IMR-90 (cell line): Measurements from ENCODE around the gene CXCL1. TPM values are rescaled to one million over a fixed set of nuclear protein-coding genes. Genes with fewer than 3 reads are reported as not detected.

Source experiments
- ATAC-seq: fragments of 200-7000 bp; cut with Tn5 transposase; 2 replicates; pipeline ENCODE4 v1.9.1; 2020; ENCODE audit warnings: low read depth, mild to moderate bottlenecking, moderate library complexity
- BruUV-seq: library from RNA; stranded (reverse); fragments of 400-500 nt; replicated peaks from 2 replicates; lab custom pipeline; 2021; lab: Mats Ljungman, UMichigan
- CTCF ChIA-PET: fragments of 300-600 bp; formaldehyde crosslinking; extraction: SDS; loops from one replicate; lab custom pipeline; 2021; ENCODE audit warnings: antibody characterized with exemption; lab: Yijun Ruan, JAX
- POLR2A ChIA-PET: fragments of 300-600 bp; sonication (Branson Sonifier 250); formaldehyde crosslinking; loops from one replicate; lab custom pipeline; 2022; ENCODE audit warnings: antibody characterized with exemption; ENCODE audit not compliant: unreplicated experiment; lab: Charles Lee
- DNase-seq: peaks from one replicate; pipeline ENCODE4 v3.0.0; 2013
- H2AFZ ChIP-seq: replicated peaks from 2 replicates; pipeline ENCODE3; 2013; ENCODE audit warnings: low read length, mild to moderate bottlenecking; ENCODE audit not compliant: poor library complexity
- H2AK5ac ChIP-seq: 2 replicates; pipeline ENCODE4 v1.6.1; 2013; ENCODE audit warnings: low read depth, low read length, inconsistent platforms
- H2AK9ac ChIP-seq: replicated peaks from 2 replicates; pipeline ENCODE3; 2013; ENCODE audit warnings: mild to moderate bottlenecking, low read depth, low read length, moderate library complexity; ENCODE audit not compliant: poor library complexity
- H2BK120ac ChIP-seq: 2 replicates; pipeline ENCODE4 v1.6.1; 2013; ENCODE audit warnings: low read depth, low read length, inconsistent platforms
- H2BK15ac ChIP-seq: 3 replicates; pipeline ENCODE4 v1.6.1; 2013; ENCODE audit warnings: low read depth, low read length, inconsistent platforms
- H2BK20ac ChIP-seq: 2 replicates; pipeline ENCODE4 v1.6.1; 2013; ENCODE audit warnings: low read depth, mild to moderate bottlenecking, inconsistent platforms, low read length, moderate library complexity
- H2BK5ac ChIP-seq: 2 replicates; pipeline ENCODE4 v1.6.1; 2013; ENCODE audit warnings: mild to moderate bottlenecking, low read depth, low read length, inconsistent platforms; ENCODE audit not compliant: poor library complexity, severe bottlenecking
- H3K14ac ChIP-seq: replicated peaks from 2 replicates; pipeline ENCODE4 v1.6.1; 2013; ENCODE audit warnings: low read depth, low read length, inconsistent platforms
- H3K18ac ChIP-seq: 2 replicates; pipeline ENCODE4 v1.6.1; 2013; ENCODE audit warnings: low read depth, low read length, control low read depth
- H3K23ac ChIP-seq: 2 replicates; pipeline ENCODE4 v1.6.1; 2013; ENCODE audit warnings: low read depth, low read length, inconsistent platforms
- H3K27ac ChIP-seq: 2 replicates; pipeline ENCODE4 v1.5.1; 2013; ENCODE audit warnings: mild to moderate bottlenecking, control low read depth, low read length; ENCODE audit not compliant: insufficient read depth
- H3K27me3 ChIP-seq: 2 replicates; pipeline ENCODE4 v1.6.1; 2013; ENCODE audit warnings: low read length; ENCODE audit not compliant: control insufficient read depth, insufficient read depth
- H3K36me3 ChIP-seq: 2 replicates; pipeline ENCODE4 v1.6.1; 2013; ENCODE audit warnings: low read length, mixed read lengths; ENCODE audit not compliant: control insufficient read depth, insufficient read depth
- H3K4ac ChIP-seq: 2 replicates; pipeline ENCODE4 v1.6.1; 2013; ENCODE audit warnings: low read depth, low read length, inconsistent platforms
- H3K4me1 ChIP-seq: 2 replicates; pipeline ENCODE4 v1.6.1; 2013; ENCODE audit warnings: low read length, mixed read lengths; ENCODE audit not compliant: control insufficient read depth, insufficient read depth
- H3K4me2 ChIP-seq: 2 replicates; pipeline ENCODE4 v1.6.1; 2013; ENCODE audit warnings: low read depth, mild to moderate bottlenecking, control low read depth, low read length, moderate library complexity
- H3K4me3 ChIP-seq: 2 replicates; pipeline ENCODE4 v1.5.1; 2013; ENCODE audit warnings: low read depth, mild to moderate bottlenecking, control low read depth, low read length, moderate library complexity; ENCODE audit not compliant: insufficient read depth
- H3K56ac ChIP-seq: 2 replicates; pipeline ENCODE4 v1.6.1; 2013; ENCODE audit warnings: low read length, inconsistent platforms; ENCODE audit not compliant: insufficient read depth; ENCODE audit errors: extremely low read depth
- H3K79me1 ChIP-seq, 2 experiments: 2 replicates each; pipeline ENCODE4 v1.6.1; 2013; ENCODE audit warnings: low read length in 2 of 2, inconsistent platforms in 1 of 2, low read depth in 1 of 2
- H3K9ac ChIP-seq: 2 replicates; pipeline ENCODE4 v1.6.1; 2013; ENCODE audit warnings: low read depth, low read length, control low read depth
- H3K9me1 ChIP-seq: 2 replicates; pipeline ENCODE4 v1.6.1; 2013; ENCODE audit warnings: low read length, inconsistent platforms; ENCODE audit not compliant: insufficient read depth
- H3K9me3 ChIP-seq: 2 replicates; pipeline ENCODE4 v1.6.1; 2013; ENCODE audit warnings: low read length; ENCODE audit not compliant: control insufficient read depth, insufficient read depth
- H4K20me1 ChIP-seq: 2 replicates; pipeline ENCODE4 v1.6.1; 2013; ENCODE audit warnings: low read length, inconsistent platforms; ENCODE audit not compliant: insufficient read depth
- H4K5ac ChIP-seq: 2 replicates; pipeline ENCODE4 v1.6.1; 2013; ENCODE audit warnings: mild to moderate bottlenecking, low read depth, low read length, control low read depth
- H4K8ac ChIP-seq, 2 experiments: 2 replicates each; pipeline ENCODE4 v1.6.1; 2013; ENCODE audit warnings: low read depth in 2 of 2, low read length in 2 of 2, control low read depth in 1 of 2, inconsistent platforms in 1 of 2
- H4K91ac ChIP-seq: 2 replicates; pipeline ENCODE4 v1.6.1; 2013; ENCODE audit warnings: low read depth, low read length, inconsistent platforms; ENCODE audit not compliant: insufficient read depth
- BHLHE40 ChIP-seq: fragments of 150-350 bp; IDR thresholded peaks from 2 replicates; pipeline ENCODE4 v1.6.1; 2016; ENCODE audit warnings: mild to moderate bottlenecking, low read depth, low read length
- CEBPB ChIP-seq: IDR thresholded peaks from 2 replicates; pipeline ENCODE4 v1.6.1; 2012; ENCODE audit warnings: low read depth, low read length, improper control_type of control experiment
- CHD1 ChIP-seq: IDR thresholded peaks from 2 replicates; pipeline ENCODE4 v1.6.1; 2012; ENCODE audit warnings: low read depth, low read length, improper control_type of control experiment
- ELK1 ChIP-seq: fragments of 150-350 bp; IDR thresholded peaks from 2 replicates; pipeline ENCODE4 v1.6.1; 2016; ENCODE audit warnings: low read depth, mild to moderate bottlenecking, low read length, moderate library complexity, borderline replicate concordance
- FOS ChIP-seq: fragments of 150-350 bp; IDR thresholded peaks from 2 replicates; pipeline ENCODE4 v1.6.1; 2016; ENCODE audit warnings: low read depth, low read length
- MAFK ChIP-seq: IDR thresholded peaks from 2 replicates; pipeline ENCODE4 v1.6.1; 2012; ENCODE audit warnings: low read depth, low read length, improper control_type of control experiment
- MAZ ChIP-seq: IDR thresholded peaks from 2 replicates; pipeline ENCODE4 v1.6.1; 2012; ENCODE audit warnings: low read depth, mild to moderate bottlenecking, low read length, improper control_type of control experiment, moderate library complexity, borderline replicate concordance
- MXI1 ChIP-seq: IDR thresholded peaks from 2 replicates; pipeline ENCODE4 v1.6.1; 2012; ENCODE audit warnings: low read depth, mild to moderate bottlenecking, low read length, moderate library complexity, borderline replicate concordance
- NFE2L2 ChIP-seq: fragments of 150-350 bp; IDR thresholded peaks from 2 replicates; pipeline ENCODE4 v1.6.1; 2016; ENCODE audit warnings: low read depth, mild to moderate bottlenecking, low read length
- POLR2A ChIP-seq: IDR thresholded peaks from 2 replicates; pipeline ENCODE4 v1.6.1; 2012; ENCODE audit warnings: mild to moderate bottlenecking, low read depth, low read length
- RAD21 ChIP-seq: IDR thresholded peaks from 2 replicates; pipeline ENCODE4 v1.6.1; 2012; ENCODE audit warnings: low read length, improper control_type of control experiment
- RCOR1 ChIP-seq: IDR thresholded peaks from 2 replicates; pipeline ENCODE4 v1.6.1; 2012; ENCODE audit warnings: mild to moderate bottlenecking, low read length, improper control_type of control experiment; ENCODE audit not compliant: insufficient replicate concordance
- RFX5 ChIP-seq: IDR thresholded peaks from 2 replicates; pipeline ENCODE4 v1.8.0; 2012; ENCODE audit warnings: low read depth, mild to moderate bottlenecking, low read length, moderate library complexity
- SMC3 ChIP-seq: fragments of 150-350 bp; IDR thresholded peaks from 2 replicates; pipeline ENCODE4 v1.6.1; 2016; ENCODE audit warnings: low read depth, mild to moderate bottlenecking, antibody characterized with exemption, low read length, moderate library complexity
- WGBS, 2 experiments: methylation state at CpG; one replicate each; pipeline versions ENCODE4 v1.1.5 to v1.1.7; 2013; ENCODE audit warnings: missing lambda C conversion rate in 2 of 2; ENCODE audit not compliant: insufficient read length in 1 of 2; ENCODE audit errors: extremely low coverage in 2 of 2; 5-methylcytosine and 5-hydroxymethylcytosine counted together
- dilution Hi-C: fragments of 300-500 bp; cut with HindIII; formaldehyde crosslinking; loops from one replicate; pipeline ENCODE4 v1.14.3; 2018; ENCODE audit warnings: low sequenced_read_pairs; ENCODE audit not compliant: unreplicated experiment
- in situ Hi-C: fragments of 300-500 bp; cut with MboI; formaldehyde crosslinking; loops from 3 replicates; pipeline ENCODE4 v1.14.3; 2019; ENCODE audit warnings: low sequenced_read_pairs, inconsistent platforms, mixed read lengths
- intact Hi-C: fragments of 100-400 bp; cut with micrococcal nuclease; formaldehyde crosslinking; loops from 2 replicates; pipeline ENCODE4 v1.10.0; 2022
- polyA plus RNA-seq, 3 experiments: library from polyadenylated mRNA; depleted of rRNA; stranded (reverse); fragments of >200 nt; gene quantifications; 2 replicates each; pipeline ENCODE4 v1.2.3, GENCODE V29; 2012; ENCODE audit warnings: low replicate concordance in 1 of 3
- total RNA-seq: library from RNA; depleted of rRNA; stranded (reverse); fragments of >200 nt; gene quantifications from 2 replicates; pipeline ENCODE4 v1.2.3, GENCODE V29; 2012
- TF ChIP-seq, protein P1 (sequence below): fragments of 150-350 bp; IDR thresholded peaks from 2 replicates; pipeline ENCODE4 v1.6.1; 2017; ENCODE audit warnings: mild to moderate bottlenecking, antibody characterized with exemption, low read length, low read depth
- TF ChIP-seq, protein P2 (sequence below): conservative IDR thresholded peaks from 2 replicates; pipeline ENCODE4 v1.5.1; 2012; ENCODE audit warnings: mild to moderate bottlenecking, low read depth, low read length, improper control_type of control experiment

CXCL1 gene
- total and polyA plus RNA-seq, 2 of the 4 experiments (the other 2 are of a cell fraction), result 2.0 TPM; not detected in 1

GRCh38 chr4:73839071-73839470, 30.1 kb upstream of the CXCL1 start:
- Histone ChIP-seq H4K5ac (no peak overlapping the region), H3K56ac (no peak overlapping the region), H3K4me1 (0 out of 2 replicates have a peak, but pooled peaks cover 2% of the 10 kb centered on the region), H3K27ac (no peak overlapping the region), H2BK5ac (no peak overlapping the region), H3K4ac (no peak overlapping the region), H3K23ac (no peak overlapping the region), H4K20me1 (no peaks in the 10 kb centered on the region), H3K9ac (no peak overlapping the region), H2BK15ac (no peak overlapping the region), H3K79me1 (no peaks in the 10 kb centered on the region), H2AK5ac (no peak overlapping the region), H3K4me3 (no peak overlapping the region), H3K4me2 (no peak overlapping the region), H3K27me3 (peaks cover 15% of the 10 kb centered on the region), H3K14ac (no peak overlapping the region), H4K91ac (no peak overlapping the region), H2AFZ (no peak overlapping the region), H4K8ac (no peak overlapping the region), H3K9me1 (no peaks in the 10 kb centered on the region; the same call in 1 of the 2 replicates), H3K36me3 (no peaks in the 10 kb centered on the region), H3K18ac (no peak overlapping the region), H2BK20ac (no peak overlapping the region), H2BK120ac (no peak overlapping the region), H3K9me3 (no peaks in the 10 kb centered on the region), H2AK9ac (no peak overlapping the region)
- intact Hi-C loops (no loop called here), dilution Hi-C loops (no loop called here), in situ Hi-C loops (no loop called here)
- ChIA-PET POLR2A (no interaction called here), CTCF (interaction anchor here (0.5 kb wide), 1 partner anchor 9 kb away, joined by 4 read pairs; no protein-coding TSS in a partner anchor)
- no peak for ATAC-seq
- no peak for DNase-seq
- TF ChIP-seq MXI1 (no peak), ELK1 (no peak), RFX5 (no peak), RCOR1 (no peak), CHD1 (no peak), RAD21 (no peak), FOS (no peak), NFE2L2 (no peak), BHLHE40 (no peak), CEBPB (no peak), POLR2A (no peak), MAFK (no peak), MAZ (no peak), SMC3 (no peak)
- TF ChIP-seq, protein P1, sequence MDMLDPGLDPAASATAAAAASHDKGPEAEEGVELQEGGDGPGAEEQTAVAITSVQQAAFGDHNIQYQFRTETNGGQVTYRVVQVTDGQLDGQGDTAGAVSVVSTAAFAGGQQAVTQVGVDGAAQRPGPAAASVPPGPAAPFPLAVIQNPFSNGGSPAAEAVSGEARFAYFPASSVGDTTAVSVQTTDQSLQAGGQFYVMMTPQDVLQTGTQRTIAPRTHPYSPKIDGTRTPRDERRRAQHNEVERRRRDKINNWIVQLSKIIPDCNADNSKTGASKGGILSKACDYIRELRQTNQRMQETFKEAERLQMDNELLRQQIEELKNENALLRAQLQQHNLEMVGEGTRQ, result no peak
- TF ChIP-seq, protein P2, sequence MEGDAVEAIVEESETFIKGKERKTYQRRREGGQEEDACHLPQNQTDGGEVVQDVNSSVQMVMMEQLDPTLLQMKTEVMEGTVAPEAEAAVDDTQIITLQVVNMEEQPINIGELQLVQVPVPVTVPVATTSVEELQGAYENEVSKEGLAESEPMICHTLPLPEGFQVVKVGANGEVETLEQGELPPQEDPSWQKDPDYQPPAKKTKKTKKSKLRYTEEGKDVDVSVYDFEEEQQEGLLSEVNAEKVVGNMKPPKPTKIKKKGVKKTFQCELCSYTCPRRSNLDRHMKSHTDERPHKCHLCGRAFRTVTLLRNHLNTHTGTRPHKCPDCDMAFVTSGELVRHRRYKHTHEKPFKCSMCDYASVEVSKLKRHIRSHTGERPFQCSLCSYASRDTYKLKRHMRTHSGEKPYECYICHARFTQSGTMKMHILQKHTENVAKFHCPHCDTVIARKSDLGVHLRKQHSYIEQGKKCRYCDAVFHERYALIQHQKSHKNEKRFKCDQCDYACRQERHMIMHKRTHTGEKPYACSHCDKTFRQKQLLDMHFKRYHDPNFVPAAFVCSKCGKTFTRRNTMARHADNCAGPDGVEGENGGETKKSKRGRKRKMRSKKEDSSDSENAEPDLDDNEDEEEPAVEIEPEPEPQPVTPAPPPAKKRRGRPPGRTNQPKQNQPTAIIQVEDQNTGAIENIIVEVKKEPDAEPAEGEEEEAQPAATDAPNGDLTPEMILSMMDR, result no peak
- BruUV-seq, result no TSS peak
- WGBS, 2 experiments, result no CpG with 5 or more reads among the region's 5 CpGs
